NT2/D1 (cell line): ENCODE data around the gene KIAA0232.
A peak's percentile ranks its signal among the peaks of the same experiment; 100 is the strongest.

ENCODE experiments used
- DNase-seq: peaks from one replicate; pipeline ENCODE4 v3.0.0-alpha.2; 2011; ENCODE audit warnings: low read depth, low spot score
- H3K27me3 ChIP-seq: 2 replicates; pipeline ENCODE4 v1.6.0; 2011; ENCODE audit warnings: mild to moderate bottlenecking; ENCODE audit not compliant: insufficient read length, insufficient read depth
- H3K36me3 ChIP-seq: 2 replicates; pipeline ENCODE4 v1.6.1; 2011; ENCODE audit warnings: mild to moderate bottlenecking, low read length, mixed read lengths; ENCODE audit not compliant: insufficient read depth, insufficient read length
- H3K4me1 ChIP-seq: 2 replicates; pipeline ENCODE4 v1.5.1; 2011; ENCODE audit not compliant: insufficient read depth, insufficient read length
- H3K4me3 ChIP-seq: 2 replicates; pipeline ENCODE4 v1.5.1; 2011; ENCODE audit warnings: low read depth; ENCODE audit not compliant: insufficient read length
- H3K9ac ChIP-seq: 2 replicates; pipeline ENCODE4 v1.6.0; 2011; ENCODE audit warnings: low read depth; ENCODE audit not compliant: insufficient read length
- H3K9me3 ChIP-seq: 2 replicates; pipeline ENCODE4 v1.5.1; 2011; ENCODE audit warnings: mild to moderate bottlenecking, low read length; ENCODE audit not compliant: insufficient read depth
- SUZ12 ChIP-seq: IDR thresholded peaks from 2 replicates; pipeline ENCODE4 v1.6.1; 2011; ENCODE audit not compliant: insufficient read length, insufficient read depth; ENCODE audit errors: extremely low read depth
- YY1 ChIP-seq: IDR thresholded peaks from 2 replicates; pipeline ENCODE4 v1.6.1; 2011; ENCODE audit not compliant: insufficient read length, insufficient read depth
- ZNF274 ChIP-seq: IDR thresholded peaks from 2 replicates; pipeline ENCODE4 v1.6.1; 2011; ENCODE audit warnings: mild to moderate bottlenecking, low read depth, low read length

KIAA0232 gene

GRCh38 chr4:6926681-6927478, 144.4 kb downstream of the KIAA0232 start:
- no peak for DNase-seq
- Histone ChIP-seq H3K36me3 (peaks cover 35% of the 10 kb centered on the region), H3K27me3 (no peaks in the 10 kb centered on the region), H3K4me3 (no peak overlapping the region), H3K4me1 (peaks cover 16% of the 10 kb centered on the region), H3K9me3 (no peaks in the 10 kb centered on the region), H3K9ac (no peak overlapping the region)
- TF ChIP-seq SUZ12 (no peak), YY1 (no peak)

- Histone ChIP-seq H3K4me1 (peaks cover 16% of the 10 kb centered on the region), H3K9me3 (peaks cover 8% of the 10 kb centered on the region; the same call in 1 of the 2 replicates), H3K27me3 (no peaks in the 10 kb centered on the region), H3K4me3 (no peak overlapping the region), H3K36me3 (peaks cover 34% of the 10 kb centered on the region), H3K9ac (no peak overlapping the region)
- TF ChIP-seq SUZ12 (no peak), YY1 (no peak)
- DNase-seq: no peak
These were observed 145.6 kb downstream of the KIAA0232 start for GRCh38 chr4:6928081-6928480.

- Histone ChIP-seq H3K9me3 (peaks cover 8% of the 10 kb centered on the region; the same call in 1 of the 2 replicates), H3K9ac (no peak overlapping the region), H3K4me1 (peaks cover 16% of the 10 kb centered on the region), H3K4me3 (no peak overlapping the region), H3K36me3 (peaks cover 25% of the 10 kb centered on the region), H3K27me3 (no peaks in the 10 kb centered on the region)
- TF ChIP-seq YY1: no peak
- TF ChIP-seq ZNF274: no peak
- no peak for TF ChIP-seq SUZ12
- DNase-seq: no peak
These were observed 146.8 kb downstream of the KIAA0232 start for GRCh38 chr4:6929339-6929811.

GRCh38 chr4:6929812-6930464, 147.4 kb downstream of the KIAA0232 start:
- peaks cover 20% of the 10 kb centered on the region for H3K36me3 ChIP-seq
- DNase-seq: no peak
- peaks cover 16% of the 10 kb centered on the region for H3K4me1 ChIP-seq
- peak overlapping the region; percentile 18 for H3K9ac ChIP-seq
- H3K9me3 ChIP-seq: peaks cover 8% of the 10 kb centered on the region; the same call in 1 of the 2 replicates
- TF ChIP-seq YY1: no peak
- no peak for TF ChIP-seq SUZ12
- no peak for TF ChIP-seq ZNF274
- H3K27me3 ChIP-seq: no peaks in the 10 kb centered on the region
- H3K4me3 ChIP-seq: no peak overlapping the region

GRCh38 chr4:6932475-6932874, 149.9 kb downstream of the KIAA0232 start:
- Histone ChIP-seq H3K4me3 (no peak overlapping the region), H3K9me3 (peaks cover 8% of the 10 kb centered on the region; the same call in 1 of the 2 replicates), H3K4me1 (peaks cover 12% of the 10 kb centered on the region), H3K36me3 (peaks cover 7% of the 10 kb centered on the region), H3K27me3 (no peaks in the 10 kb centered on the region), H3K9ac (no peak overlapping the region)
- TF ChIP-seq YY1 (no peak), ZNF274 (no peak), SUZ12 (no peak)
- DNase-seq: no peak

- Histone ChIP-seq H3K9ac (no peak overlapping the region), H3K9me3 (peaks cover 8% of the 10 kb centered on the region; the same call in 1 of the 2 replicates), H3K4me1 (peaks cover 16% of the 10 kb centered on the region), H3K27me3 (no peaks in the 10 kb centered on the region), H3K4me3 (no peak overlapping the region), H3K36me3 (peaks cover 7% of the 10 kb centered on the region)
- no peak for DNase-seq
- TF ChIP-seq ZNF274: no peak
- no peak for TF ChIP-seq YY1
- TF ChIP-seq SUZ12: no peak
These were observed 150.4 kb downstream of the KIAA0232 start for GRCh38 chr4:6932918-6933317.
